Vagina (tissue), 2 donors: ENCODE data around the gene MGST3.

Experiments
- POLR2A ChIP-seq, 2 donors: fragments of 450-650 bp; IDR thresholded peaks; one replicate each; pipeline ENCODE4 v1.6.1; 2017; ENCODE audit warnings: antibody characterized with exemption in 2 of 2, mild to moderate bottlenecking in 2 of 2, moderate library complexity in 2 of 2
- POLR2AphosphoS5 ChIP-seq, 2 donors: sonication (generic); formaldehyde crosslinking; IDR thresholded peaks; one replicate each; pipeline ENCODE4 v1.9.0; 2017; ENCODE audit warnings: antibody characterized with exemption in 2 of 2, mild to moderate bottlenecking in 2 of 2, low read depth in 1 of 2; ENCODE audit not compliant: insufficient read depth in 1 of 2
- TF ChIP-seq, protein P1 (sequence below), 3 experiments: fragments of 450-650 bp in 2 of 3; fragments of 200-600 bp in 1 of 3; sonication (generic) in 1 of 3; IDR thresholded peaks; one replicate each; pipeline ENCODE4 v1.5.1; 2017 to 2019; ENCODE audit warnings: antibody characterized with exemption in 3 of 3, mild to moderate bottlenecking in 2 of 3, moderate library complexity in 2 of 3

DNA sequence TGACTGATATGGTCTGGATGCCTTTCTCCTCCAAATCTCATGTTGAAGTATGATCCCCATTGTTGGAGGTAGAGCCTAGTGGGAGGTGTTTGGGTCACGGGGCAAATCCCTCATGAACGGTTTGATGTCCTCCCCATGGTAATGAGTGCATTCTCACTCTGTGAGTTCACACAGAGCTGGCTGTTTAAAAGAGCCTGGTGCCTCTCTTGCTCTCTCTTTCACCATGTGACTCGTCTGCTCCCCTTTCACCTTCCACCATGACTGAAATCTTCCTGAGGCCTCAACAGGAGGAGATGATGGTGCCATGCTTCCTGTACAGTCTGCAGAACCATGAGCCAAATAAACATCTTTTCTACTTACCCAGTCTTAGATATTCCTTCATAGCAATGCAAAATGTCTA is 37.1 kb downstream of the MGST3 start:
- TF ChIP-seq, protein P1, sequence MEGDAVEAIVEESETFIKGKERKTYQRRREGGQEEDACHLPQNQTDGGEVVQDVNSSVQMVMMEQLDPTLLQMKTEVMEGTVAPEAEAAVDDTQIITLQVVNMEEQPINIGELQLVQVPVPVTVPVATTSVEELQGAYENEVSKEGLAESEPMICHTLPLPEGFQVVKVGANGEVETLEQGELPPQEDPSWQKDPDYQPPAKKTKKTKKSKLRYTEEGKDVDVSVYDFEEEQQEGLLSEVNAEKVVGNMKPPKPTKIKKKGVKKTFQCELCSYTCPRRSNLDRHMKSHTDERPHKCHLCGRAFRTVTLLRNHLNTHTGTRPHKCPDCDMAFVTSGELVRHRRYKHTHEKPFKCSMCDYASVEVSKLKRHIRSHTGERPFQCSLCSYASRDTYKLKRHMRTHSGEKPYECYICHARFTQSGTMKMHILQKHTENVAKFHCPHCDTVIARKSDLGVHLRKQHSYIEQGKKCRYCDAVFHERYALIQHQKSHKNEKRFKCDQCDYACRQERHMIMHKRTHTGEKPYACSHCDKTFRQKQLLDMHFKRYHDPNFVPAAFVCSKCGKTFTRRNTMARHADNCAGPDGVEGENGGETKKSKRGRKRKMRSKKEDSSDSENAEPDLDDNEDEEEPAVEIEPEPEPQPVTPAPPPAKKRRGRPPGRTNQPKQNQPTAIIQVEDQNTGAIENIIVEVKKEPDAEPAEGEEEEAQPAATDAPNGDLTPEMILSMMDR (IDR thresholded peaks at IDR 0.05): no peak
- TF ChIP-seq POLR2AphosphoS5 (IDR thresholded peaks at IDR 0.05; ENCODE audit: insufficient read depth in 1 of 2, low read depth in 1 of 2): no peak
- no peak for TF ChIP-seq POLR2A (IDR thresholded peaks at IDR 0.05)
